NCI-H2107 treated with DMSO at 0.1 percent for 48 hours (cell line): ENCODE data around the gene KRT80.

Experiments used
- DNase-seq: peaks from one replicate; lab custom pipeline; 2025; ENCODE audit not compliant: unreplicated experiment; lab: John Stamatoyannopoulos, UW

Gene KRT80

GRCh38 chr12:52211716-52212585 lies 20.1 kb upstream of the KRT80 start:
- no peak for DNase-seq

GRCh38 chr12:52210925-52211650 lies 19.3 kb upstream of the KRT80 start:
- no peak for DNase-seq

GRCh38 chr12:52210186-52210924 lies 18.5 kb upstream of the KRT80 start:
- DNase-seq = no peak

- no peak for DNase-seq
Observed at GRCh38 chr12:52209321-52209720, 17.5 kb upstream of the KRT80 start.

GRCh38 chr12:52208424-52209165 lies 16.8 kb upstream of the KRT80 start:
- no peak for DNase-seq

- DNase-seq = peak; percentile 90
Observed at GRCh38 chr12:52207895-52208294, 16.1 kb upstream of the KRT80 start.

GRCh38 chr12:52207106-52207505 lies 15.3 kb upstream of the KRT80 start:
- no peak for DNase-seq

- DNase-seq = no peak
Observed at GRCh38 chr12:52206304-52207040, 14.7 kb upstream of the KRT80 start.

GRCh38 chr12:52205612-52206303 lies 13.9 kb upstream of the KRT80 start:
- no peak for DNase-seq

- DNase-seq = no peak
Observed at GRCh38 chr12:52204931-52205505, 13.2 kb upstream of the KRT80 start.

- no peak for DNase-seq
Observed at GRCh38 chr12:52204095-52204930, 12.5 kb upstream of the KRT80 start.

GRCh38 chr12:52203079-52203921 lies 11.5 kb upstream of the KRT80 start:
- peak; percentile 74 for DNase-seq

GRCh38 chr12:52202361-52203078 lies 10.7 kb upstream of the KRT80 start:
- peak; percentile 64 for DNase-seq

- no peak for DNase-seq
Observed at GRCh38 chr12:52201451-52201839, 9.6 kb upstream of the KRT80 start.

- no peak for DNase-seq
Observed at GRCh38 chr12:52200781-52201450, 9.1 kb upstream of the KRT80 start.

GRCh38 chr12:52200086-52200780 lies 8.4 kb upstream of the KRT80 start:
- no peak for DNase-seq
